GM23248 (cell line): ENCODE data around the gene TMEM108. TPM values are rescaled to one million over a fixed set of nuclear protein-coding genes. Genes with fewer than 3 reads are reported as not detected.

ENCODE experiments used
- DNase-seq: peaks from one replicate; pipeline ENCODE4 v3.0.0-alpha.2; 2015
- H2AFZ ChIP-seq: fragments of 200-600 bp; sonication (generic); 2 replicates; pipeline ENCODE4 v1.6.1; 2016; ENCODE audit warnings: antibody characterized with exemption
- H3F3A ChIP-seq: fragments of 200-600 bp; sonication (generic); 2 replicates; pipeline ENCODE4 v1.6.1; 2016; ENCODE audit warnings: mild to moderate bottlenecking, antibody characterized with exemption, mixed run types; ENCODE audit not compliant: insufficient read depth
- H3K27ac ChIP-seq: fragments of 200-600 bp; sonication (generic); 2 replicates; pipeline ENCODE4 v1.5.1; 2016; ENCODE audit warnings: mild to moderate bottlenecking
- H3K27me3 ChIP-seq: fragments of 200-600 bp; sonication (generic); replicated peaks from 2 replicates; pipeline ENCODE4 v1.6.1; 2016; ENCODE audit warnings: mild to moderate bottlenecking; ENCODE audit not compliant: insufficient read depth
- H3K36me3 ChIP-seq: fragments of 200-600 bp; sonication (generic); 2 replicates; pipeline ENCODE4 v1.6.1; 2016; ENCODE audit warnings: low read depth, mild to moderate bottlenecking
- H3K4me1 ChIP-seq: fragments of 200-600 bp; sonication (generic); 2 replicates; pipeline ENCODE4 v1.6.1; 2016; ENCODE audit warnings: mild to moderate bottlenecking; ENCODE audit not compliant: insufficient read depth
- H3K4me2 ChIP-seq: fragments of 200-600 bp; sonication (generic); one replicate; pipeline ENCODE4 v1.6.1; 2016; ENCODE audit warnings: mild to moderate bottlenecking; ENCODE audit not compliant: unreplicated experiment
- H3K4me3 ChIP-seq: fragments of 200-600 bp; sonication (generic); 2 replicates; pipeline ENCODE4 v1.5.1; 2016; ENCODE audit warnings: mild to moderate bottlenecking
- H3K79me2 ChIP-seq: fragments of 200-600 bp; sonication (generic); 2 replicates; pipeline ENCODE4 v1.6.1; 2016; ENCODE audit warnings: mild to moderate bottlenecking; ENCODE audit not compliant: insufficient read depth
- H3K9ac ChIP-seq: fragments of 200-600 bp; sonication (generic); 2 replicates; pipeline ENCODE4 v1.6.1; 2016; ENCODE audit warnings: mild to moderate bottlenecking
- H3K9me2 ChIP-seq: fragments of 200-600 bp; sonication (generic); 2 replicates; pipeline ENCODE4 v1.6.1; 2016; ENCODE audit warnings: mixed run types, mild to moderate bottlenecking, moderate library complexity; ENCODE audit not compliant: insufficient read depth
- H3K9me3 ChIP-seq: fragments of 200-600 bp; sonication (generic); one replicate; pipeline ENCODE4 v1.6.1; 2017; ENCODE audit warnings: low read depth
- H4K20me1 ChIP-seq: fragments of 200-600 bp; sonication (generic); 2 replicates; pipeline ENCODE4 v1.6.0; 2016; ENCODE audit not compliant: insufficient read depth
- EZH2 ChIP-seq: fragments of 200-600 bp; sonication (generic); IDR thresholded peaks from 2 replicates; pipeline ENCODE4 v1.6.1; 2018; ENCODE audit warnings: antibody characterized with exemption, mild to moderate bottlenecking; ENCODE audit not compliant: insufficient read depth, poor library complexity, severe bottlenecking
- EZH2phosphoT487 ChIP-seq: fragments of 200-600 bp; sonication (generic); IDR thresholded peaks from 2 replicates; pipeline ENCODE4 v1.6.1; 2018; ENCODE audit warnings: antibody characterized with exemption, moderate library complexity, mild to moderate bottlenecking, low read depth; ENCODE audit not compliant: insufficient read depth
- WGBS, 2 experiments: methylation state at CpG; one replicate each; pipeline ENCODE4 v1.1.6; 2015 to 2017; ENCODE audit warnings: low lambda C conversion rate in 2 of 2, low coverage in 1 of 2; ENCODE audit errors: missing lambda C conversion rate in 2 of 2; 5-methylcytosine and 5-hydroxymethylcytosine counted together
- in situ Hi-C: fragments of 300-500 bp; cut with MboI; formaldehyde crosslinking; loops from 2 replicates; pipeline ENCODE4 v1.15.0; 2020
- polyA plus RNA-seq: library from polyadenylated mRNA; unstranded; fragments of >200 nt; fragmentation: Nextera tagmentation; extraction: Ambion mirVana; gene quantifications from 2 replicates; pipeline ENCODE4 v1.2.1, GENCODE V29; 2016
- total RNA-seq: library from RNA; depleted of rRNA; stranded (reverse); fragments of >200 nt; shearing (Covaris generic); gene quantifications from 2 replicates; pipeline ENCODE4 v1.2.3, GENCODE V29; 2014

Gene TMEM108
- total and polyA plus RNA-seq, 2 experiments from 2014 or later = not detected

DNA sequence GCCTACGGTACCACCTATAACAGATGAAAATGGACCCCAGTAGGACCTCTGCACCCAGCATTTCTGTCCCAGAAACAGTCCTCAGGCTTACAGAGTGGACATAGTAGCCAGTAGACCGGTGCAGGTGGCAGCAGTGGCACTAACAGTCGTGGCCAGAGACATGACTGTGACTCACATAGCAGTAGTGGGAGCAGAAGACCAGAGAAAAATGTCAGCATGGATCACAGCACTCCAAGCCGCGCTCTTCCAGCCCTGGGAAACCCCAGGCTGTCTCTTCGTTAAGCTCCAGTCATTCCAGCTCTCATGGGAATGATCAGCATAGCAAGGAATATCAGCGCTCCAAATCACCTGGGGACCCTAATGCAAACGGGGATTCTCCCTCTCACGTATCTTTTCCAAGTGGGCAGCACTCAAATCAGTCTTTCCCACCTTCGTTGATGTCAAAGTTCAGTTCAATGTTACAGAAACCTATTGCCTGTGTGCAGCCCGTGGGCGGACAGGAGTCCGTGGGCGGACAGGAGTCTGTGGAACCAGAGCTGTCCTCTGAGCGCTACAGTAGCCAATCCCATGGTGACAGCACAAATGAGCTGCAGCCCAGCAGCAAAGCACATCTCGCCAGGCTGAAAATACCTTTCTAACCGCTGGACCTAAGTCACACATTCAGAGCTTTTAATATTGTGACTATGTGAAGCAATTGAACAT lies 372.2 kb downstream of the TMEM108 start:
- peaks cover 24% of the 10 kb centered on the region for H3K4me1 ChIP-seq
- no peak overlapping the region for H2AFZ ChIP-seq
- no peaks in the 10 kb centered on the region for H3K9me2 ChIP-seq
- DNase-seq = no peak
- no peaks in the 10 kb centered on the region for H4K20me1 ChIP-seq
- H3F3A ChIP-seq = peaks cover 17% of the 10 kb centered on the region; the same call in 1 of the 2 replicates
- H3K27ac ChIP-seq = no peak overlapping the region
- H3K4me2 ChIP-seq = no peak overlapping the region
- 75% methylated on average over 17 of the region's 17 CpGs for WGBS, 2 experiments
- no peaks in the 10 kb centered on the region for H3K27me3 ChIP-seq
- no peak overlapping the region for H3K4me3 ChIP-seq
- in situ Hi-C loops = no loop called here
- H3K9ac ChIP-seq = no peak overlapping the region
- TF ChIP-seq EZH2phosphoT487 (no peak), EZH2 (no peak)
- no peaks in the 10 kb centered on the region for H3K36me3 ChIP-seq
- H3K79me2 ChIP-seq = no peaks in the 10 kb centered on the region
- no peaks in the 10 kb centered on the region for H3K9me3 ChIP-seq

DNA sequence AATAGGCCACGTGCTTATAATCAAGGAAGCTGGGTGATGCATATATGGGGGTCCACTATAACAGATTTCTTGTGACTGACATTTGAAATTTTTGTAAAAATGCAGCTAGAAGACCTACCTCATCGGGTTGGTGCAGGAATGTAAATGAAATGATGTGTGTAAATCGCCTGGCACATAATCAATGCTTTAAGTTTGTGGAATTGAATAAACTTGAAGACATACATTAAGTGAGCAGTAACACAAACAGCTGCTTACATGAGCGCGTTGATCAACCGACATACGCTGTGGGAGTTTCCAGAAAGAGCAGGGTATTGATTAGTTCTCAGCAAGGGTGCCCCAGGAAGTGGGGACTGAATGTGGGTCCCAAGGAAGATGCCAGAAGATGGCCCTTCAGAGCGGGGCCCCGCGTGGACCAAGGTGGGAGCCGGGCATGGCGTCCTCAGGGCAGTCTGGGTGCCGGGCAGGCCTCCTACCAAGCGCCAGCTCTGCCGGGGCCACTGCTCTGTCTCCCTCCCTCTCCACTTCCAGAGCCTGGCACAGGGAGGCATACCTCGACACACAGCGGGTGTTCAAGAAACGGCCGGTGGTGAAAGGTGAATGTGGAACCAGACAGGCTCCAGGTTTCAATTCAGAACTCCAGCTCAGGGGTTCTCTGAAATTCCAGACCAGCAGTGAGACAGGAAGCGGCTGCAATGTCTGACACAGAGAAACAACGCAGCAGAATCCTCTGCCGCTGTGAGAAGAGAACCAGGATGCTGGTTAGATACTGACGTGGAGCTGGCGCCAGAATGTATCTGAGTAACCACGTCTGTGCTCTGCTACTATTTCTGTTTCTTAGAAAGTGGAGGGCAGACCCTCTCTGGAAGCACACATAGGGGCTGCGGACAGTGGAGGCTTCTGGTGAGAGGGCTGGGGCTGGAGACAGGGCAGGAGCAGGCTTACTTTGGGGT lies 374.3 kb downstream of the TMEM108 start:
- Histone ChIP-seq H4K20me1 (no peaks in the 10 kb centered on the region), H3K9me3 (no peaks in the 10 kb centered on the region), H3K9me2 (no peaks in the 10 kb centered on the region), H2AFZ (peak overlapping the region; percentile 87), H3K27ac (peak overlapping the region; percentile 50), H3K4me2 (peak overlapping the region; percentile 79), H3K9ac (peak overlapping the region; percentile 69), H3K27me3 (no peaks in the 10 kb centered on the region), H3K79me2 (no peaks in the 10 kb centered on the region), H3F3A (peaks cover 17% of the 10 kb centered on the region; the same call in 1 of the 2 replicates), H3K4me1 (peaks cover 24% of the 10 kb centered on the region), H3K4me3 (peak overlapping the region; percentile 56), H3K36me3 (no peaks in the 10 kb centered on the region)
- 54 to 57% methylated on average over 26 of the region's 26 CpGs for WGBS, 2 experiments
- in situ Hi-C loops = no loop called here
- no peak for TF ChIP-seq EZH2phosphoT487
- no peak for TF ChIP-seq EZH2
- peak; percentile 90 for DNase-seq

DNA sequence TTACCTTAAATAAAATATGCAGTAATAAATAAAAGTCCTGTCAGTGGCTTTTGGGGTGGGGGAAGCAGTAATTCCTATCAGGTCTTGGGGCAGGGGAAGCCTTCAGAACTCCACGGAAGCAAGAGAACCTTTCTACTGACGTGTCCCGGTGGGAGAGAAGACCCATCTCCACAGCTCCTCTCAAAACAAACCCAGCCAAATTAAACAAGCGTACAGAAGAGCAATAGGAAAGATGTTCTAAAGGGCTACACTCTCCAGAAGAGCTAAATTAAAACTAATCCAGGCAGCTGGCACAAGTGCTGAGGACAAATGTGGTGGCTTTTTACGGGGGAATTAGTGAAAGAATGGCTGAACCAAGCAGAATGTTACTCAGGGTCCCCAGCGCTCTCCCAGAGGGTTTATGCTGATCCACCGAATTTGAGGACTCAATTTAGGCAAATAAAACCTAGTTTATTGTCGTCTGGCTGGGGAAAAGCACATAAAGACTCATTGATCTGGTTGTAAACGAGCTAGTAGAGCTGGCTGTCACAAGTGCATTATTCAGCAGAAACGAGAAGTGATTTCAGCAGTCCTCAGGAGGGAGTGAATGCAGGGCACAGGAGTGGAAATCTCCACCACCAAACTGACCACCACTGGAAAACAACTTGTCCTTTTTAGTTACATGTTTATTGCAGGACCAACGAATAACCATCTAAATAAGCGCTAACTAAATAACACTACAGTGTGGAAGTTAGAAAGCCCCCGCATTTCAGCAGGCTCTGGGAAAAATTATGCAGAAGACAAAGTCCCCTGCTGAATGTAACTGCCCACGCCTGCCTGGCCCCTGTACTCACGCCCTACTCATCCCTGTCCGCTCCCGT lies 375.2 kb downstream of the TMEM108 start:
- peak overlapping the region; percentile 50 for H3K27ac ChIP-seq
- DNase-seq = peak; percentile 66

More for the DNA sequence above, 375.2 kb downstream of the TMEM108 start:
- WGBS, 2 experiments = 10 to 12% methylated on average over 14 to 17 of the region's 17 CpGs
- Histone ChIP-seq H3K9me3 (no peaks in the 10 kb centered on the region), H3K36me3 (no peaks in the 10 kb centered on the region), H3K4me1 (peaks cover 20% of the 10 kb centered on the region), H4K20me1 (no peaks in the 10 kb centered on the region), H3K9ac (peak overlapping the region; percentile 69), H3K9me2 (no peaks in the 10 kb centered on the region), H3K4me2 (peak overlapping the region; percentile 79), H2AFZ (peak overlapping the region; percentile 87), H3K27me3 (no peaks in the 10 kb centered on the region), H3K79me2 (no peaks in the 10 kb centered on the region), H3K4me3 (peak overlapping the region; percentile 56), H3F3A (peaks cover 15% of the 10 kb centered on the region; the same call in 1 of the 2 replicates)
- in situ Hi-C loops = no loop called here
- TF ChIP-seq EZH2 (no peak), EZH2phosphoT487 (no peak)
